HG02973 (cell line): ENCODE measurements around the gene HELZ2.
"Not testable (repeated sequence)": the region's sequence is repeated elsewhere in the genome, so short reads cannot be mapped to it uniquely, and the experiment has no call there.

ENCODE experiments used
- ATAC-seq: cut with Tn5 transposase; IDR thresholded peaks from one replicate; pipeline ENCODE4 v1.9.1; 2021; ENCODE audit warnings: moderate library complexity; ENCODE audit not compliant: unreplicated experiment

HELZ2 gene

DNA sequence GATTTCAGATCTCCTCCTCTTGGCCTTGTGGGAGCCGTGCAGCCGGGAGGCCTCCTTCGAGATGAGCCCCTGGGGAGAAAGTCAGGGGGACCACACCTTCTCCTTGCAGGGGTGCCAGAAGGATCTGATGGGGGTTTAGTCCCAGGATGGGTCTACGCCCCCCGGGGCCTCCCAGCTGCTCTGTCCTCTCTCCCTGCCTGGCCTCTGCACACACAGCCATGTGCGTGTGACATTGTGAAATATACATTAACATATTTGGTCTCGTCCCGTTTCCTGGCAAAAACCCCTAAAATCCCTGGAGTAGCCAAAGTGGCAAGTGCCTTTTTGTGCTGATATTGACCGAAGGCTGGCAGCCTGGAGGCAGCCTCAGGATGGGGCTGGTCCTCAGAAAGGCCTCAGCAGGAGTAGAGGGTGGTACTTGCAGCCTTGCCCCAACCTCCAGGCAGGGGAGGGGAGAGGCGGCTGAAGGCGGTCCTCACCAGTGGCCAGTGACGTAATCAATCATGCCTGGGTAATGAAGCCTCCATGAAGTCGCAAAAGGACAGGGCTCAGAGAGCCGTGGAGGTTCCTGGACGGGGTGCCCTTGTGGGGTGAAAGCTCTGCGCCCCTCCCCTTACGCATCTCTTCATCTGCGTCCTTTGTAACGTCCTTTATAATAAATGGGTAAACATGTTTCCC lies 5.1 kb upstream of the HELZ2 start:
- ATAC-seq = no peak

DNA sequence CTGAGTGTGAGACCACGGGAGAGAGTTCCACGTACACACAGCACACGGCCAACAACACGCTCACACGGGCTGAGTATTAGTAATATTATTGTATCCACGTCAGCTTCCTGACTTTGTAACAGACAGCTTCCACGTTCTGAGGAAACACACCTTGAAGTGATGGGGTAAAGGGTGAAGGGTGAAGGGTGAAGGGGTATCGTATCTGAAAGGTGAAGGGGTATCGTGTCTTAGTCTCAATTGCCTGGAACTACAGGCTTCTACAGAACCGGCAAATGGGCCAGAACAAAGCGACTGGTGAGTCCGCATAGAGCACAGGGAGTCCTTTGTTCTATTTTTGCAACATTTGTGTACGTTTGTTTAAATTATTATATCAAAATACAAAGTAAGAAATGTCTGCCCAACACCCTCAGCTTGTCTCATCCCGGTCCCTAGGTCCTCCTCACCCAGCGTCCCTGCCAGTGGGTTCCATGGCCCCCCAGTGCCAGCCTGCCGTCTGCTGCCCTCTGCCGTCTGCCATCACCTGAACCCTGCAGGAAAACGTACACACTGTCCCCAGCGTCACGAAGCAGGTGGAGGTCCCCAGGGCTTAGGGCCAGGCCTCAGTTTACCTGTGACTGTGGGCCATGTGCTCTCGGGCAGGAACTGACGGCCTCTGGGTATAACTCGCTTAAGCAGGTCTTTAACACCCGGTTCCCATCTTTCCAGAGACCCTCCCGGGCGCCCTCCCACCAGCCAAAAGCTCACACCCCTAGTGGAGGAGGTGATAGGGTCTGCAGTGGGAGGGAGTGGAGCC lies 4.4 kb upstream of the HELZ2 start:
- no peak for ATAC-seq

DNA sequence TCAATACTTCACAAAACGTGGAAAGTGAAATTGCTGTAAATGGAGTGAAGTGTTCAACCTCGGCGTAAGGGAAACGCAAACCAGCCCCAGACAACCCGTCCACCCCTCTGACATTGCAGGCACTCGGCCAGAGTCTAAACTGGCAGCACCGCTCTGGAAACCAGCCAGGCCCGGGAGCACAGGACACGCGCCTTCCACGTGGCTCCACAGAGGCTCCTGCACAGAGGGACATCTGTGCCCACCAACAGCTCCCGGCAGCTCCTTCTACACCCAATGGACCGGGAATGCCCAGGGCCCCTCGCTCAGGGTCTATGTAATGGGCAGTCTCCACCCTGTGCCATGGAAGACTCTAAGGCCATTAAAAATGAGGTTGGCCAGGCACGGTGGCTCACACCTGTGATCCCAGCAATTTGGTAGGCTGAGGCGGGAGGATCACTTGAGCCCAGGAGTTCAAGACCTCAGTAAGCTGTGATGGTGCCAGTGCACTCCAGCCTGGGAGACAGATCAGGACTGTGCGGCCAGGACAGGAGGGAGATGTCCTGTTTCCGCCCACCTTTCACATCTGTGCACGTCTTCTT lies 3.4 kb upstream of the HELZ2 start:
- no peak for ATAC-seq

DNA sequence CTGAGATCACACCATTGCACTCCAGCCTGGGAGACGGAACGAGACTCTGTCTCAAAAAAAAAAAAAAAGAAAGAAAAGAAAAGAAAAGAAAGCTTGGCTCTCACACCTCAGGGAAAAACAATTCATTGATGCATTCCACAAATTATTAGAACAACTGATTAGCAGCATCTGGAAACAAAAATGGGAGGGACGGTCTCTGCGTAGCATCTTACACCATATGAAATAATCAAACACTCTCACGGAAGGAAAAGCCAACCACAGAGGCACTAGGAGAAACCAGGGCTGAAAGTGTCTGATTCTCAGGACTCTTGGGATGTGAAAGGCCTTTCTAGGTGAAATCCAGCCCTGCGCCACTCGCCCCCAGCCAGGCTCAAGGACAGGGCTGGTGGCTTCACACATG lies 2.3 kb upstream of the HELZ2 start:
- no peak for ATAC-seq

DNA sequence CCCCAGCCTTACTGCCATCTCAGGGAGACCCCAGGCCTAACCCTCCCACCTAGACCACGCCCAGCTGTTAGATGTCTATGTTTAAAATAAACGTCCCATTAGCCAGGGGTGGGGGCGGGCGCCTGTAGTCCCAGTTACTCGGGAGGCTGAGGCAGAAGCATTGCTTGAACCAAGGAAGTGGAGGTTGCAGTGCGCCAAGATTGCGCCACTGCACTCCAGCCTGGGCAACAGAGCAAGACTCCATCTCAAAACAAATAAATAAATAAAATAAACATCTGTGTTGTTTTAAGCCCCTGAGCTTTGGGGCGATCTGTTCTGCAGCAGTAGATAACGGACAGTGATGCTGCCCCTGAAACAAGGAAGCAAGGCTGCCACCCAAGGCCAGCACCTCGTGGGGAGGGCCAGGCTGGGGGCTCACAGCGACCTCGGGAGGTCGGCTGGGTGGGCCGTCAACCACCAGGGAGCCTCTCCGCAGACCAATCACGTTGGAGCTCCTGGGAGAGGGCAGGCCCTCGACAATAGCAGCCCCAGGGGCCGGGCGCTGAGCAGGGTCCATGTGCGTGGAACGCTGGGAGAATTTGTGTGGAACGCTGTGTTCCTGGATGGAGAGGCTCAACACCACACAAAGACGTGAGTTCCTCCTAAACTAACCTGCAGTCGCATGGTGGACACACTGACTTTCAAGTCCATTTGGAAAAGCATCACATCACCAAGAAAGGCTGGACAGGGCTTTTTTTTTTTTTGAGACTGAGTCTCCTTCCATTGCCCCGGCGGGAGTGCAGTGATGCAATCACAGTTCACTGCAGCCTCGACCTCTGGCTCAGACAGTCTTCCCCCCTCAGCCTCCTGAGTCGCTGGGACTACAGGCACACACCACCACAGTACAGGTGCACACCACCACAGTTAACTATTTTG lies 1.0 kb upstream of the HELZ2 start:
- ATAC-seq = no peak

DNA sequence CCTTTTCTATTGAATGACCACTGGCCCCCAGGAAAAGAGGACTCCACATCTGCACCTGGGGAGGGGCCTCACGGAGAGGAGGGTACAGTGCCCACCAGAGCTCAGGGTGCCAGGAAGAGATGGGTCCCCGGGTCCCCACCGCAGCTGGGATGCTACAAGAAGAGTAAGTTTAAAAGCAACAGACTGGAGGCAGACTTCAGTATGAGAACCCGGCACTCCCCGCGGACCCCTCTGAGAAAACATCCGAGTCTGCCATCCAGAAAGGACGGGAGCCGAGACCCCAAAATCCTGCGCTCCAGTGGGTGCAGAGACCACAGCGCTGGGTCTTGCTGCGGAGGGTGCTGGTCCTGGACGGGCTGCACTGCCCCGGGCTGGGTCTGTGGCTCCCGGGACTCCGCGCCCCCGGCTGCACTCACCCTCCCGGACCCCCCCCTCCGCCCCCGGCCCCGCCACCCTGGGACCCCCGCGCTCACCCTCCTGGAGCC lies 350 bp downstream of the HELZ2 start:
- no peak for ATAC-seq

DNA sequence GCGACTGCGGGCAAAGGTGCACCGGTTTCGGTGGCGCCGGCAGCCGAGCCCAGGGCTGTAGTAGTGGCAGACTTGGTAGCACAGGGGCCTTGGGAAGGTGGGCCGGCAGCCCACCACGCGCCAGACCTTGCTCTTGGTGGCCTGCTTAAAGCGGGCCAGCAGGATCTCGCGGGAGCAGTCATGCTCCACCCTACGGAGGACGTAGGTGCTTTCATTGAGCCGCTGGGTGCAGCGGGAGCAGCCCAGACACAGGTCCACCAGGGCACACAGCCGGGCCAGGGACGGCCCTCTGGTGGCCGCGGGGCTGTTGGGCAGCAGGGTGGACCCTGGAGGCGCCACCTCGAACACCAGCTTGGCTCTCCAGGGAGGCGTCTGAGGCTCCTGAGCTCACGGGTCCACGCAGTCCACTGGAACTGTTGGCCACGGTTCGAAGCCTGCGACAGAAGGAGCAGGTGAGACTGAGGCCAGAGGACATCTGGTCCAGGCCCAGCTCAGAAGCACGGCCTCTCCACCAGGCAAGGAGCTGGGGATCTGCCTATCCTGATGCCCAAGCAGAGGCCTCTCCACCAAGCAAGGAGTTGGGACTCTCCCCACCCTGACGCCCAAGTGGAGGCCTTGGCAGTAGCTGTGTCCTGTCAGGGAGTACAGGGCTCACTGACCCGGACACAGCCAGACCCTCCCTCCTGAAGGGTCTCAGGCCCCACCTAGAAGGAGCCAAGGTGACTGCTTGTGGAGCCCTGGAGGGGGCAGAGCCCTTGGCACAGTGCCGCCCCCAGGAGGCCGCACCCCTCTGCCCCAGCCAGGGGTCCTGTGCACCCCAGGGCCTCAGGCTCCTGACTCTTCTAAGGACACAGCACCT lies 1.0 kb downstream of the HELZ2 start:
- no peak for ATAC-seq

DNA sequence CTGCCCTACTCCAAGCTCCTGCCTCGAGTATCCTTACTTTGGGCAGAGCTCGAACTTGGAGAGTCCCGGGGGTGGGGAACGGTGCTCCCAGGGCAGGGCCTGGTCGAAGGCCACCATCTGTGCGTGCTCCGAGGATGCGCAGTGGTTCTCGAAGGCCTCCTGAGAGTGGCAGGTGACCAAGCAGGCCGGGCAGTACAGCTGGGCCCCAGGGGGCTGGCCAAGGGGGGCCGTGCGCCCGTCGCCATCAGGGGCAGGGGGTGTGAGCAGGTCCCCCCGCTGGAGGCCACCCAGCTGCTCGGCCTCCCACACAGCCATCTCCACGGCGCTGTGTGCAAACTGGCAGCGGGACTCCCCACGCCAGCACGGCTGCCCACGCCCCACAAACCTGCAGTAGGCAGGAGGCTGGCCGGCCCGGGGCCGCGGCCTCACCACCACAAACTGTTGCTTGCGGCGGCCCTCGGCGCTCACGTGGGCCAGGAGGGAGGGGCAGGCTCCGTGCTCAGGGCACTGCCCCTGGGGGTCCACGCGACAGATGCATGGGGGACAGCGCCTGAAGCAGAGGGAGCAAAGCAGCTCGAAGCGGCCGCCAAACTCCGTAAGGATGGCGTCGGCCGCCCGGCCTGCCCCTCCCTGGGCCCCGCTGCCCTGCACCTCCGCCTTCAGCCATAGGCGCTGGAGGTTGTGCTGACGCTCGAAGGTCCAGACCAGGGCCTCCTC lies 1.8 kb downstream of the HELZ2 start:
- no peak for ATAC-seq

DNA sequence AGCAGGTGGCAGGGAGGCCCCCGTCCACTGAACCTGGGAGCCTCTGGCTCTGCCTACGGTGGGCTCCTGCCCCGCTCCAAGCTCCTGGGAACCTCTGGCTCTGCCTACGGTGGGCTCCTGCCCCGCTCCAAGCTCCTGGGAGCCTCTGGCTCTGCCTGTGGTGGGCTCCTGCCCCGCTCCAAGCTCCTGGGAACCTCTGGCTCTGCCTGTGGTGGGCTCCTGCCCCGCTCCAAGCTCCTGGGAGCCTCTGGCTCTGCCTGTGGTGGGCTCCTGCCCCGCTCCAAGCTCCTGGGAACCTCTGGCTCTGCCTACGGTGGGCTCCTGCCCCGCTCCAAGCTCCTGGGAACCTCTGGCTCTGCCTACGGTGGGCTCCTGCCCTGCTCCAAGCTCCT lies 3.0 kb downstream of the HELZ2 start:
- ATAC-seq = not testable (repeated sequence)

DNA sequence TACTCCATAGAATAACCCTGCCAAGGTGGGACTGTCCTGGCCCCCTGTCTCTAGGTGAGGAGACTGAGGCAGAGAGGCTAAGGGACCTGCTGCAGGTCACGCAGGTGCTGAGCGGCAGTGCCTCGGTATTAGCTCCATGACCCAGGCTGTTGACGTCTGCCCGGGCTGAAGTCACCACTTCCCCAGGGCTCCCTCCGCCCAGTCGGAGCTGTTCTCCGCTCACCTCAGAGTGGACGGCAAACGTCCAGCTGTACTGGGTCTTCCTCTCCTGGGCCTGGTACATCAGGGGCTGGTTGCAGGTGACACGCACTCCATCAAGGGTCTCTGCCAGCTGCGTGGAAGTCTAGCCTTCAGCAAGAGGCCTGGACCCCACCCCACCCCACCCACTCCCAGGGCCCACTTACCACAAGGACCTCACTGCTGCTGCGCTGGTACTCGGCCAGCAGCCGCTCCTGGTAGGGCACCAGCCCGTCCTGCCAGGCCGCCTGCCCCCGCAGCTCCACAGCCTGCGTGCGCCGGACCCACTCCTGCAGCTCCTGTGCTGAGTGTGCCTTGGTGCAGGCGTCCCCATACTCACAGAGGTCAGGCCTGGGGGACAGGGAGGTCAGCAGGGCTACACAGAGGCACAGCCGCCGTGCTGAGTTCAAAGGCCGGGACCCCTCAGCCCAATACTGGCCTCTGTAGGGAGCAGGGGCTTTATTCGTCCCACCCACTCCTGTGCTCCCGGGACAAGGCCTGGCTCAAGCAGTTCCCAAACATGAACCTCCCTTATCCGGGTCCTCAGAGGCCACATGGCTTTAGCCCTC lies 3.6 kb downstream of the HELZ2 start:
- ATAC-seq = no peak

DNA sequence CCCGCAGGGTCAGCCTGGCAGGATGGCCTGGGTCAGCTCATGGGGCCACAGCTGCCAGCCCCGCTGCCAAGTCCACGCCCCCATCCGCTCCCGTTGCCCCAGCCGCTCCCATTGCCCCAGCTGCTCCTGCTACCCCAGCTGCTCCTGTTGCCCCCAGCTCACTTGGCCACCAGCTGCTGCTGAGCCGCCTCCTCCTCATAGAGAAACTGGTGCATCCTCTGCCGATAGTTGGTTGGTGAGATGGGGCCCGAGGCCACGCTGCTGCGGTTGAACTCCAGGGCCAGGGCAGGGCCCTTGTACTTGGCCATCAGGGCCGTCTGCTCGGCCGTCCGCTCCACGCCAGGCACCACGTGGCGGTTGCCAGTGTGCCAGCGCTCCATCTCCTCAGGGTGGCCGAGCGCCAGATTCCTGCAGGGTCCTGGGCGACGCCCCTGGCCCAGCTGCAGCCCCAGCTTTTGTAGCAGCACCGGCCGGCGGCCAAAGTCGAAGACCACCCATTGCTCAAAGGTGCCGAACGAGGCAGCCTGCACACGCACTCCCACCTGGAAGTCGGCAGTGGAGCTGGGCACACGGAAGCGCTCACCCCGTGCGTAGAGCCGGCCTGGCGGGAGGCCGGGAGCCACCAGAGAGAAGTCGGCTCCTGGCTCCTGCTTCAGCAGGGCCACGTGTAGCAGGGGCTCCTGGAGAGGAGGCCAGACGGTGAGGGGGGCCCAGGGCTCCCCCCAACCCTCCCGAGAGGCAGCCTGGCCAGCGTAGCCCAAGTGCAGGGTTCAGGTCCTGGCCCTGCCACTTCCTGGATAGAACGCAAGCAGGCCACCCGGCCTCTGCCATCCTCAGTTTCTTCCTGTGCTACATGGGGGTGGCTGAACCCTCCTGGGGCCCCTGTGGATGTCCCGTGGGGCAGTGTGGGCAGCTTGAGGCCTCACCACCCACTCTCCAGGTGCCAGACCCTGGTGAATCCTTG lies 4.8 kb downstream of the HELZ2 start:
- no peak for ATAC-seq

DNA sequence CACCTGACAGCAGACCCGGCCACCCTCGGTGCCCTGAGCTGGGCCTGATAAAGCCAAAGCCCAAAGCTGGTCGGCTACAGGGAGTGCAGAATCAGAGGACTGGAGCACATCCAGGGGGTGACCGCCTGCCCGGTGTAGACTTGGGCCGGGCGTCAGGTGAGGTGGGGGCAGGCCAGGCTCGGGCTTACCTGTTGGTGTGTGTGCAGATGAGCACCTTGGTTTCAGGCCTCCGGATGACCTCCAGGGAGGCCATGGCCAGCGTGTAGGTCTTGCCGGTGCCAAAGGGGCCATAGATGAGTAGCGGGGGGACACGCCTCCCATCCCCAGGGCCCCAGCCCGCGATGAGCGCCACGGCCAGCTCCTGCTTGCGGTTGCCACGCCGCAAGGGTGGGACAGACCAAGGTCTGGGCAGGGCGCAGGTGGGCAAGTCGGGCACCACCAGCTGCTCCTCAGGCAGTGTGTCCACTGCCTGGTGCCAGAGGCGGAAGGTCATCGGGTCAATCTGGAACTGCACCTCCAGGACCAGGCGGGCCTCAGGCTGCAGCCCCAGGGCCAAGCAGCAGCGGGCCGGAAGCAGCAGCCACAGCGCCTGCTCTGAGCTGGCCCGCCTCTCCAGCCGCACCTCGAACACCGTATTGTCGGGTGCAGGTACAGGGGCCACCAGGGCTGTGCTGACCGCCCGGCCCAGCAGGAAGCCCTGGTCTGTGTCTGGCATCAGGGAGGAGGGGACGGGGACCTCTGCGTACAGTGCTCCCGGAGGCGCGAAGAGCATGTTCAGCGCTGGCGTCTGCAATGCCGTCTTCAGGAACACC lies 5.7 kb downstream of the HELZ2 start:
- no peak for ATAC-seq

DNA sequence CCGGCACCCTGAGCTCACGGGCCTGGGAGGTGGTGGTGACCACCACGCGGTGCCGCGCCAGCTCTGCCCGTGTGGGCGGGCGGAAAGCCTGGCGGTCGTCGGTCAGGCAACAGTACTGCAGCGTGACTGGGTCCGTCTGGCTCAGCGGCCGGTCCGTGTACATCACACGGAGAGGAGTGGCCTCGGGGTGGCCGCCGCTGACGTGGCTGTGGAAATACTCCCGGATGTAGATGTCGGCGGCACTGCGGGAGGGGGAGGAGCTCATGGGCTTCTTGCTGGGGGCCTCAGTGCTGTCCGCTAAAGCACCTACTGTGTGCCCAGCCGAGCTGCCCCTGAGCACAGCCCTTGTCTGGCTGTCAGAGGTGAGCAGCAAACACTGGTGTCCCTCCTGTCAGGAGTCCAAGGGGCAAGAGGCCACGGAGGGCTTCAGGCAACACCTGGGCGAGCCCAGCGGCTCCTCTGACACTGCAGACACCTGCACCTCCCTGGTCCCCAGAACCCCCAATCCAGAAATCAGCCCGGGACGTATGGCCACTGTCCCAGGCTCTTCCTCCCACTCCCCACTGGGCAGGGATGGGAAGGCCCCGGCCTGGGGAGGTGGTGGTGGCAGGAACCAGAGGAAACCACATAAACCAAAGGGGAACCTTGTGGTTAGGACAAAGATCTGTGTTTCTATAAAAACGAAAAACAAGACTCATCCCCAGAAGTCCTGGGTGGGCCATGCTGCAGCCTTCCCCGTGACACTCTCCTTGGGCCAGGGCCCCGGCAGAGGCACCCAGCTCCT lies 6.5 kb downstream of the HELZ2 start:
- ATAC-seq = peak; percentile 57

DNA sequence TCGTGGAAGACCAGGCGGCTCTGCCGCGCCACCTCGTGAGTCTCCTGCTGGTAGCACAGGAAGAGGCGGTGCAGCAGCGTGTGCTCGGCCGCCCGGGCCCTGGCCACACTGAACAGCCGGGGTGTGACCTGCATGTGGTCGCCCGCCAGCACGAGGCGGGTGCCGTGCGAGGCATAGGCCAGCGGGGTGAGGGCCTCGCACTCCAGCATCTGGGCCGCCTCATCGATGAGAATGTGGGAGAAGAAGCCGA lies 7.0 kb downstream of the HELZ2 start:
- ATAC-seq = no peak

DNA sequence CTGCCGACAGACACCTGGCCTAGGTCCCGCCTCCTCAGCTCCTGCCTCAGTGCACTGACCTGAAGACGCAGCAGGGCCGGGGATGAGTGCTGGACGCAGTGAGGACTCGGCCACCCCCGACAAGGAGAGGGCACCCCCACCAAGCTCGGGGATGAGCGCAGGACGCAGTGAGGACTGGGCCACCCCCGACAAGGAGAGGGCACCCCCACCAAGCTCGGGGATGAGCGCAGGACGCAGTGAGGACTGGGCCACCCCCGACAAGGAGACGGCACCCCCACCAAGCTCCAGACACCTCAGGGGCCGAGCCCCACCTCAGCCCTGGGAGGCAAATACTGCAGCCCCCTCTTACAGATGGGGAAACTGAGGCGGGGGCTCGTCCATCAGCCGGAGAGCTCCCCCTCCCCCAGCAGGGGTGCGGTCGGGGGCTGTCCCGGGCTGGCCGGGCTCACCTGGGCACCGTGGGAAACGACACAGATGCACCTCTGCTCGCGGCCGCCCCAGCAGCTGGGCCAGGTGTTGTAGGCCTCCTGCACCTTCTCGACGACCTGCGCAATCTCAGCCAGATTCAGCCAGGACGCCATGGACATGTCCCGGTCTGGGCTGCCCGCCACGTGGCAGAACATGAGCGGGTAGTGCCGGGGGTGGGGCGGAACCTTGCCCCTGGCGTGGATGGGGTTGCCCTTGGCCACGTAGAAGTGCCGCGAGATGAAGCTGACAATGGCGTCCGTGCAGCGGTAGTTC lies 7.5 kb downstream of the HELZ2 start:
- no peak for ATAC-seq
